DMS153 (cell line): ENCODE data around the gene GBX2.
A peak's percentile ranks its signal among the peaks of the same experiment; 100 is the strongest.

Experiments used
- DNase-seq: peaks from one replicate; lab custom pipeline; 2025; lab: John Stamatoyannopoulos, UW

The GBX2 gene

DNA sequence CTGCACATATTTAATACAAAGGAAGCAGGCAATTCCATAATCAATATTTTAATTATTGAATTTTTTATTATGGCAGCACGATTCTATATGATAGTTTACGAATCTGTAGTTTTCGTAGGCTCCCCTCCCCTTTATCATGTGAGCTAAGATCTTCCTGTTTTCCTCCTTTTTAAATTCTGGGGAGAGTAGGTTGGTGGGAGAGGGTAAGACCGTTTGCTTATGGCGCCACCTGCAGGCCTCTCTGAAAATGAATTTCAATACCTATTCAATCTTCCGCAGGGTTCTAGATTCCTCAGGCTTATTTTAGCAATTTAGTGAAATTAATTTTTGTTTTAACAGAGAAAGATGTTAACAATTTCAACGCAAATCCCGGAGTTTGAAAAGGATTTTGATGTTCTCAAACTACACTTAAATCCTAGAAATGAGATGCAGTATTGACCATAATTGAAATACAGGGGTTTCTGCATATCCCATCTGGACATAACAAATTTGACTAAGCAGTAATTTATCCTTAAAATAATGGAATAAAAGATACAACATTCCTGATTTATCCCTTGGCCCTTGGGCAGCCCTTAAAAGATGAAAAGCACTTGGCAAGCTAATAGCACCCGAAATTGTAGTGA is 12.8 kb upstream of the GBX2 start:
- no peak for DNase-seq

- no peak for DNase-seq
Observed at GRCh38 chr2:236180076-236180816, 12.1 kb upstream of the GBX2 start.

DNA sequence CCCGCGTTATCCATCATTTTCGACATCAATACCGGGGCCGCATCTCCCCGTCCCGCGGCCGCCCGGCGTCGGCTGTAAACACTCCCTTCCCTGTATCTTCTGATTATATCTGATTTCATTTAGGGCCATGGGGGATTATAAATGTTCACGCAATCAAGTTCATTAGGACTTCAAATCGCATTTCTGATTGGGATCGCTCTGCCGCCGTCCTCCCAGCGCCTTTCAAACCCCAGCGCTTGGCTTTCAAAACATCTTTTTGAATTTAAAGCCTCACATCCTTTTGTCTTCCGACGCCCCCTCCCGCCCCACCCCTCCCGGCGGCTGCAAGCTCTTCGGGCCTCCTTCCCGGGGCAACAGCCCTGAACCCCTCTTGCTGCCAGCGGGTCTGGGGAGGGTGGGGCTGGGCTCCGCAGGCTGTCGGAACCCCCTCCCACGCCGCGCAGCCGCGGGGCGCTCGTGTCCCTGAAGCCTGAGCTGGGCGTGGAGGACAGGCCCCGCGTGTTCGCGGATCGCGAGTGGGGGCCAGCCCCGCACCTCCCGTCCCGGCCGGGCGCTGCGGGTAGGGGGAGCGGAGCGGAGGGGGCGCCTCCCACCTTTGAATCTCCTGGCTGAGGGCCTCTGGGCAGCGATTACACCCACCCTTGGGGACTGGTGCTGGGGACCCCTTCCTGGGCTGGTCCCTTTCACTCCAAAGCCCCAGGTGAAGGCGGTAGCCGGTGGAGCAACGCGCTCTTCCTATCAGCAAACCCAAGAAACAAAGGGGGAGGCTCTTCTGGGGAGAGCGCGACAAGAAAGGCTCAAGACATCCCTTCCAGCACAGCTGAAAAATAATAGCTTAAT is 11.3 kb upstream of the GBX2 start:
- DNase-seq, result no peak

GRCh38 chr2:236178890-236179235 is 10.7 kb upstream of the GBX2 start:
- no peak for DNase-seq

DNA sequence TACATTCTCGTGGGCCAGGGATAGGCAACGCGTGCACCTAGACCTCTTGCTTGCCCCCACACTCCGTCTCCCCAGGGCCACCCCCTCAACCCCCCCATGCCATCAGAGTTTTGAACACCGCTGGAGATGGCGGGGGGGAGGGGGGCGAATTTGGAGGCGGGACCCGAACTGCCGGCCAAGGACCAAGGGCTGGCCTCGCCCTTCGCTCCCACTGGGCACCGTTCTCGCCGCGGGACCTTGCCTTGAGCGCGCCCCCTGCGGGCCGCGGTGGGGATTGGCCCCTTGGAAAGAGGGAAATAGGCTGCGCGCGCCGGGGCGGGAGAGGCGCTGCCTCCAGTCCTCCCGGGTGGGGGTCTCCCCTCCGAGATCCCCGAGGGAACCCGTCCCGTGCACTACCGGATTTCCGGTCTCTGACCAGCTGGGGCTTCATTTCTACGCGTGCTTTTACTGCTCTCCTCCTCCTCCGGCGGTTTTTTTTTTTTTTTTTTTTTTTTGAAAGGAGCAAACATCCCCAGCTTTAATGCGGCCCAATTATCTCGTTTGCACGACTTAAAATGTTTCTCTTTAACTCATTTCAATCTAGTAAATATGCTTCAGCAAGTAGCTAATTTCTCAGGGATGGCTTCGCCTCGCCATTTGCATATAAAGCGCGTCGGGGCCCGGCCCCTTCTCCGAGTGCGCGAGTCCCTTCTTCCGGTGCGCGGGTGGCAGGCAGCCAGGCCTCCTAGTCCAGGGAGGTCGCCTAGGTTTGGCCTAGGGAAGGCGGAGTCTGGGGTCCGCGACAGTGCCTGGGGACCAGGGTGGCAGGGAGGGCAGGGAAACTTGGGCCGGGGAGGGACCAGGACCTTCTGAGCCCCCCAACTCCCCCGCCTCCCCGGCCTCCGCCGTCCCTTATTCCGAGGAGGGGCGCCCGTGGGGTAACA is 10.0 kb upstream of the GBX2 start:
- peak; percentile 47 for DNase-seq

DNA sequence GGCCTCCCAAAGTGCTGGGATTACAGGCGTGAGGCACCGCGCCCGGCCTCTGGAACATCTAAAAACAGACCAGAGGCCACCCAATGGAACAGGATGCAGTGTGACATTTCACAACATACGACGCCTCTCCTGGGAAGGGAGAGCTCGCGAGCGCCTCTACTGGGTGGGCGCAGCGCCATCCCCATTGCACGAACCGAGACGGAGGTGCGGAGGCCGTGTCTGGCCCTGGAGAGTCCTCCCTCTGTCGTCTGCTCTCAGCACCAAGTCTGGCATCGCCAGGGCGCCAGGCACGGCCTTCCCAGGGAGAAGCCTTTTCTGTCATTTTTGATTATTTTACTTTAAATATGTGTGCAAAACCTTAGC is 9.4 kb upstream of the GBX2 start:
- no peak for DNase-seq

GRCh38 chr2:236176951-236177350 is 8.8 kb upstream of the GBX2 start:
- no peak for DNase-seq

DNA sequence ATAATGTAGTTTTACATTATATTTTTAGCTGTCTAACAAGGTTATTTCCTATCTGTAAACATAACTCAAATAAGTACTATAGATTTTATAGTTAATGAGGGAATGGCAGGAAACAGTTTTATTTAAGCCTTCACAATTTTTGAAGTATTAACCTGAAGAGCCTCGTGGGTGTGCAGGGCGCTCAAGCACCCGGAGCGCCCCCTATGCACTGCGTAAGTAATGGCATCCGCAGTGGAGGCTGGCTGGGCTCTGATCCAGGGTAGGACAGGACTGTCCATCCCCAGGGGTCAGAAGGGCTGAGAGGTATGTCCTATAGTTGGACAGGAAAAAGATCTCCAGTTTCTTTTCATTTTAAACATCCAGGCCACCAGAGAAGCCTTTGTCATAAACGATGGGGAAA is 8.2 kb upstream of the GBX2 start:
- no peak for DNase-seq

DNA sequence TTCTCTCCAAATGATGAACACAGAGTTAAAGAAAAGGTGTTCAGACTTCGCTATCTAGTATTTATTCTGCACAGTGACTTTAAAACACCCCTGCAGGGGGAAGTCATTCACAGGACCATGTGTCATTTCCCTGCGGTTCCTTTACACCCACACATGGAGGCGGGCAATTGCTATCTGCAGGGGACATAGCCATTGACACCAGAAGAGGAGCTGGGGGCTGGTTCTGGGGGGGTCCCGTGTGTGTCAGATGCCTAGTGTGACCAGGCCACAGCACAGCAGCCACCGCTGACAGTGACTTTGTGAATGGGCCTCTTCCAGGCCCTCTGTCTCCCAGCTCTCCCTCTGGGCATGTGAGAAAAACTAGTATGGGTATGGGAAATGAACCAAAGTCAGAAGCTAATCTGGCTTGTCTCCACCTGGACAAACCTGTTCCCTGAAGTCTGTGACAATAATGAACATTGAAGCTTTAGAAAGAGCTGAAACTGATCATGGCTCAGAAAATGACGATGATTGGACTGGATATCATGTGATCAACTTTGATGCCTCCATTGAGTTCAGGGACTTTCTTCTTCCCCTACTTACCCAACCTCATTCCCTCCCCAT is 7.5 kb upstream of the GBX2 start:
- DNase-seq, result no peak

DNA sequence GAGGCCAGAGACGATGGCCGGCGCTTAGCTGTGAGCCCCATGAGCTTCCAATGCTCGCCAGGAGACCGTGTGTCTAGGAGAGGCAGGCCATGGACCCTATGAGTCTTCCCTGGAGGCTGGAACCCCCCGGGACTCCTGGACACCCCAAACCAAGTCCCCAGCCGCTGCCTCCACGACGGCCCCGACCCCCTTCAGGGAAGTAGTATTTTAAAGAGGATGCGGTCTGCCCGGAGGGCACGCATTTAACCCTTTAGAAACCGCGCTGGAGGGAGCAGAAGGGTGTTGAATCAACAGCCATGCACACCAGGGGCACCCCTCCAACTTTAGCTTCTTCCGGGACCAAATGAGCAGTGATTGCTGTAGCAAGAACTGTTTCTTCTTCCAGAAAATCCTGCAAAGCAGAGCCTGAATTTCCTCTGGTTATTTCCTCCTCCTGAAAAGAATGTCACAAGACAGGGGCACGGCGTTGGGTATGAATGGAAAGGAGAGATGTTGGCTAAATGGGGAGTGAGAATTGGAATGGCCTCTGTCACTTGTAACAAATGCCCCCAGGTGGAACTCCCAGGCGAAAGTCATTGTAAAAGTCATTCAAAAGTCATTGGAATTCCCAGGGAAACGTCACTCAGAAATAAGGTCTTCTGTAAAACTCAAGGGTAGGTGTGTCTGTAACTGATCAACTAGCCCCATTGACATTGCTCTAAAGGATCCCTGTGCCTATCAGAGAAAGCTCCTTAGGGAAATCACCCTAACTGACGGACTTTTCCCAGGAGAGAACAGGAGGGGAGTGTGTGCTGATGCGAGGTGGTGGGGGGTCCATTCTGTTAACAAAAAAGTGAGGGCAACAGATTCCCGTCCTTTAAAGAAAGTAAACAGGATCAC is 5.8 kb upstream of the GBX2 start:
- DNase-seq, result no peak

GRCh38 chr2:236173036-236173728 is 5.0 kb upstream of the GBX2 start:
- DNase-seq, result no peak

- no peak for DNase-seq
Observed at GRCh38 chr2:236172255-236173035, 4.3 kb upstream of the GBX2 start.

- no peak for DNase-seq
Observed at GRCh38 chr2:236171680-236172254, 3.6 kb upstream of the GBX2 start.

GRCh38 chr2:236171181-236171679 is 3.0 kb upstream of the GBX2 start:
- no peak for DNase-seq

DNA sequence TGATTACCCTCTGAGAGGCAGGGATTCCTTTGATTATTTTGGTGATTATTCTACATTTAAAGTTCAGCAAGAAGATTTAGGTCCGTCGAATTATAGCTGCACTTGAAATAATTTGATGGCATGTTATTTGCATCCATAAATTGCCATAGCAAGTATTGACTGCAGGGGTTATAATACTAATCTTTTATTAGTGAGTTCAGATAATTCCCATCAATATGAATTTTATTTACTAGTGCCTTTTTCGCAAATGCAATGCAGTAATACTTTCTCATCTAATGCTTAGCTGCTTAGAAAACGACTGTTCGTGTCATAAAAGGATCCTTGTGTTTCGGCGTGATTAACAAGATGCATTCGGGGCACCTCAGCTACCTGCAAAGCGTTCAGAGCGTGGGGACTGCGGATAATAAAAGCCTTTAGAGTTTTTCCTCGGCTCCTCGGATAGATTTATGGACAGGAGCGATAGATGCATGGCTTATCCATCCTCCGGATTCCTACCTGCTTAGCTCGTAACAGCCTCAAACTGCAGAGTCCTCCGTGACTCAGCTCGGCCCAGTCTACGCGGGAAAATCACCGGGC is 2.5 kb upstream of the GBX2 start:
- DNase-seq, result no peak

GRCh38 chr2:236169741-236170589 is 1.8 kb upstream of the GBX2 start:
- no peak for DNase-seq

GRCh38 chr2:236169151-236169721 is 1.1 kb upstream of the GBX2 start:
- DNase-seq, result peak; percentile 17
